Measurements from ENCODE around the gene OR14I1. TPM values are rescaled to one million over a fixed set of nuclear protein-coding genes. Genes with fewer than 3 reads are reported as not detected.

OR14I1 gene
- total RNA-seq (ENCODE audit: low replicate concordance) = not detected in 2 replicates

DNA sequence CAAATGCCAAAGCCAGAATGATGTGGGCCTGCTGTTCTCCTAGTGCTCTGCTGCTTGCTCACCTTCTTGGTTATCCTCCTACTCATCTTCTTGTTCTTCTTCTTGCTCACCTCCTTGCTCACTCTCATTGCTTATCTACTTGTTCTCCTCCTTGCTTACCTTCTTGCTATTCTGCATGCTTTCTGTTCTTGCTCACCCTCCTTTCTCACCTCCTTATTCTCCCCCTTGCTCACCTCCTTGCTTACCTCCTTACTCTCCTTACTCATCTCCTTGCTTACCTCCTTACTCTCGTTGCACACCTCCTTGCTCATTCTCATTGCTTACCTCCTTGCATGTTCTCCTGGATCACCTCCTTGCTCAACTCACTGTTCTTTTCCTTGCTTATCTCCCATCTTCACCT, at the start of gene OR14I1:
Gene OR14I1 (minus strand): TSS at position 53 of the 400 bp plus-strand sequence.

DNA sequence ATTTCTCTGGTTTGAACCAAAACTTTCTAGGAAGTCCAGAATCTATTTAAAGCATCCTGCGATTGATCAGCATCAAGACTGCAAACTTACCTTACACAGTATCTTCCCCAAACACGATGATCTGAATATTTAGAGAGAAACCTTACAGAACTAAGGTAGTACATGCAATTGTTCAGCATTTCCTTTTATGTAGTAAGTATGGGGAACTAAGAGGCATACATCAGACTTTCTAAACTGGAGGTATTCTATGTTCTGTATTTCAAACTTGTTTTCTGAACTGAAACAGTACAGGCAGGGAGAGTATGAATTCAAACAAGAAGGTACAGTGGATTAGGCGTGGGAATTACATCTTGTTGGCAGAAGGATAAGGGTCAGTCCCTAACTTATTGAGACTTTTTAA, 47.2 kb downstream of the OR14I1 start, which contains the start of gene OR2T27:
Gene OR2T27 (minus strand): TSS at position 175 of the 400 bp plus-strand sequence. CDS start 4,644 bp downstream, outside the sequence.

Other genes with a start within 250 kb of the OR14I1 start
- gene OR2T3, start 229.4 kb downstream of the OR14I1 start, total RNA-seq (ENCODE audit: low replicate concordance) = not detected in 2 replicates
- not detected in 2 replicates for gene OR2T5, start 214.2 kb downstream of the OR14I1 start, total RNA-seq (ENCODE audit: low replicate concordance)
- gene OR2G6, start 194.7 kb downstream of the OR14I1 start, total RNA-seq (ENCODE audit: low replicate concordance) = not detected in 2 replicates
- not detected in 2 replicates for gene OR2T29, start 140.0 kb downstream of the OR14I1 start, total RNA-seq (ENCODE audit: low replicate concordance)
- gene OR2T34, start 128.0 kb downstream of the OR14I1 start, total RNA-seq (ENCODE audit: low replicate concordance) = not detected in 2 replicates
- not detected in 2 replicates for gene OR2T10, start 105.1 kb downstream of the OR14I1 start, total RNA-seq (ENCODE audit: low replicate concordance)
- gene OR2T11, start 67.7 kb downstream of the OR14I1 start, total RNA-seq (ENCODE audit: low replicate concordance) = not detected in 2 replicates
- gene OR2T35, start 57.5 kb downstream of the OR14I1 start, total RNA-seq (ENCODE audit: low replicate concordance) = not detected in 2 replicates
- not detected in 2 replicates for gene OR2T27, start 47.2 kb downstream of the OR14I1 start, total RNA-seq (ENCODE audit: low replicate concordance)
- 0.30 and 0.35 TPM in 2 replicates for gene LYPD8, start 53.0 kb upstream of the OR14I1 start, total RNA-seq (ENCODE audit: low replicate concordance)
- 22.6 and 26.7 TPM in 2 replicates for gene SH3BP5L, start 123.1 kb upstream of the OR14I1 start, total RNA-seq (ENCODE audit: low replicate concordance)
- gene ZNF672, start 135.5 kb upstream of the OR14I1 start, total RNA-seq (ENCODE audit: low replicate concordance) = 9.7 and 23.8 TPM in 2 replicates
- gene ZNF692, start 156.3 kb upstream of the OR14I1 start, total RNA-seq (ENCODE audit: low replicate concordance) = 10.1 and 20.4 TPM in 2 replicates
- gene PGBD2, start 203.5 kb upstream of the OR14I1 start, total RNA-seq (ENCODE audit: low replicate concordance) = 5.6 and 7.5 TPM in 2 replicates